HEK293T (cell line): ENCODE measurements around the gene CACUL1.

Source experiments
- ARNT ChIP-seq: fragments of 450-650 bp; IDR thresholded peaks from 2 replicates; pipeline ENCODE4 v1.6.1; 2017; ENCODE audit warnings: mild to moderate bottlenecking
- BHLHE40 ChIP-seq: fragments of 450-650 bp; IDR thresholded peaks from 2 replicates; pipeline ENCODE4 v1.6.1; 2016; ENCODE audit warnings: mild to moderate bottlenecking, moderate library complexity, borderline replicate concordance
- ELF4 ChIP-seq: fragments of 450-650 bp; IDR thresholded peaks from 2 replicates; pipeline ENCODE4 v1.6.1; 2017; ENCODE audit warnings: antibody characterized with exemption
- FOXA1 ChIP-seq: fragments of 450-650 bp; IDR thresholded peaks from 2 replicates; pipeline ENCODE4 v1.6.1; 2016; ENCODE audit warnings: mild to moderate bottlenecking
- FOXK2 ChIP-seq: fragments of 450-650 bp; IDR thresholded peaks from 2 replicates; pipeline ENCODE4 v1.6.1; 2016; ENCODE audit warnings: mild to moderate bottlenecking
- FOXM1 ChIP-seq: fragments of 450-650 bp; IDR thresholded peaks from 2 replicates; pipeline ENCODE4 v1.6.1; 2017; ENCODE audit warnings: mild to moderate bottlenecking, borderline replicate concordance
- HDGF ChIP-seq: fragments of 450-650 bp; IDR thresholded peaks from 2 replicates; pipeline ENCODE4 v1.6.1; 2017; ENCODE audit warnings: antibody characterized with exemption, borderline replicate concordance
- NFRKB ChIP-seq: fragments of 450-650 bp; IDR thresholded peaks from 2 replicates; pipeline ENCODE4 v1.6.1; 2016; ENCODE audit warnings: mild to moderate bottlenecking, moderate library complexity
- SP1 ChIP-seq: fragments of 450-650 bp; IDR thresholded peaks from 2 replicates; pipeline ENCODE4 v1.6.1; 2017
- SUZ12 ChIP-seq: fragments of 450-650 bp; IDR thresholded peaks from 2 replicates; pipeline ENCODE4 v1.6.1; 2016; ENCODE audit warnings: mild to moderate bottlenecking
- TARDBP ChIP-seq: fragments of 450-650 bp; IDR thresholded peaks from 2 replicates; pipeline ENCODE4 v1.6.1; 2016
- ZNF384 ChIP-seq: fragments of 450-650 bp; IDR thresholded peaks from 2 replicates; pipeline ENCODE4 v1.6.1; 2016
- TF ChIP-seq, protein P1 (sequence below): fragments of 450-650 bp; IDR thresholded peaks from 2 replicates; pipeline ENCODE4 v1.6.1; 2016

DNA sequence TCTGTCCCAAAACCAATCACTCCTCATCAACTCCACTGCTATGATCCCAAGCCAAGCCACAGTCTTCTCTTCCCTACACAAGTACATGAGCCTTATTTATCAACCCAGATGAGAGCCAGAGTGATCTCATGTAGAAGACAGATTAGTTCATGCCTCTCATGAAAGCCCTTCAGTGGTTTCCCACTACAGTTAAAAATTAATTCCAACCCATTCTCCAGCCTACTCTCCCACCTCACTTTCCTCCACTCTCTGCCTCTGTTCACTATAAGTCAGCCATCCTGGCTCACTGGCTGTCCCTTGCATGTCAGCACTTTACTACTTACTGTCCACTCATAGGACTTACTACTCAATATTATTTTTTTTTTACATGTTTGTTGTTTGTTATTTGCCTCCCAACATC is 67.3 kb downstream of the CACUL1 start:
- TF ChIP-seq SUZ12: no peak
- TF ChIP-seq BHLHE40: no peak
- TF ChIP-seq FOXA1: no peak
- TF ChIP-seq SP1: no peak
- no peak for TF ChIP-seq ELF4
- TF ChIP-seq ARNT: no peak
- TF ChIP-seq FOXM1: no peak
- no peak for TF ChIP-seq TARDBP
- TF ChIP-seq, protein P1, sequence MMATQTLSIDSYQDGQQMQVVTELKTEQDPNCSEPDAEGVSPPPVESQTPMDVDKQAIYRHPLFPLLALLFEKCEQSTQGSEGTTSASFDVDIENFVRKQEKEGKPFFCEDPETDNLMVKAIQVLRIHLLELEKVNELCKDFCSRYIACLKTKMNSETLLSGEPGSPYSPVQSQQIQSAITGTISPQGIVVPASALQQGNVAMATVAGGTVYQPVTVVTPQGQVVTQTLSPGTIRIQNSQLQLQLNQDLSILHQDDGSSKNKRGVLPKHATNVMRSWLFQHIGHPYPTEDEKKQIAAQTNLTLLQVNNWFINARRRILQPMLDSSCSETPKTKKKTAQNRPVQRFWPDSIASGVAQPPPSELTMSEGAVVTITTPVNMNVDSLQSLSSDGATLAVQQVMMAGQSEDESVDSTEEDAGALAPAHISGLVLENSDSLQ: no peak
- TF ChIP-seq FOXK2: no peak
- TF ChIP-seq NFRKB: no peak
- TF ChIP-seq HDGF: no peak
- no peak for TF ChIP-seq ZNF384
